ENCODE data around the gene ATM. TPM values are rescaled to one million over a fixed set of nuclear protein-coding genes. Genes with fewer than 3 reads are reported as not detected.

ATM gene
- total RNA-seq, 2 experiments from 2014 or later, result 125 to 159 TPM

GRCh38 chr11:108293229-108293628, 70.4 kb downstream of the ATM start:
- H3K4me1 ChIP-seq (ENCODE audit: insufficient read depth, low read length, poor library complexity, severe bottlenecking), result peaks cover 18% of the 10 kb centered on the region
- H4K20me1 ChIP-seq (ENCODE audit: insufficient read depth, low read length), result no peaks in the 10 kb centered on the region
- no TSS peak for BruUV-seq (replicated peaks)
- no peaks in the 10 kb centered on the region for H3K79me2 ChIP-seq (ENCODE audit: insufficient read depth, low read depth, low read length)
- POLR2A ChIA-PET, result no interaction called here
- peaks cover 94% of the 10 kb centered on the region for H3K36me3 ChIP-seq (ENCODE audit: insufficient read depth, low read length)
- H2AFZ ChIP-seq (ENCODE audit: low read length), result no peak overlapping the region
- CTCF ChIA-PET (ENCODE audit: unreplicated experiment), result no interaction called here
- intact Hi-C loops (cut with micrococcal nuclease; ENCODE audit: unreplicated experiment), result no loop called here
- no peaks in the 10 kb centered on the region for H3K9me3 ChIP-seq (ENCODE audit: low read length)
- no peak overlapping the region for H3K27ac ChIP-seq (ENCODE audit: low read depth, low read length, poor library complexity, severe bottlenecking)
- DNase-seq (ENCODE audit: low spot score), result no peak
- H3K9me2 ChIP-seq (ENCODE audit: insufficient read depth, low read length), result no peaks in the 10 kb centered on the region
- no peak for TF ChIP-seq EZH2phosphoT487 (IDR thresholded peaks at IDR 0.05; ENCODE audit: borderline replicate concordance, low read depth, low read length)
- no peak for TF ChIP-seq CTCF (conservative IDR thresholded peaks at IDR 0.05; ENCODE audit: low read length)
- H3K4me2 ChIP-seq (ENCODE audit: low read length), result no peak overlapping the region
- no peak overlapping the region for H3K4me3 ChIP-seq (ENCODE audit: low read depth, low read length, poor library complexity, severe bottlenecking)

GRCh38 chr11:108302121-108302785, 79.4 kb downstream of the ATM start:
- DNase-seq (ENCODE audit: low spot score), result no peak
- no peak overlapping the region for H3K4me3 ChIP-seq (ENCODE audit: low read depth, low read length, poor library complexity, severe bottlenecking)
- ChIA-PET POLR2A (interaction anchor here (0.5 kb wide), 2 partner anchors 35 to 510 kb away, joined by 3 to 5 read pairs; no protein-coding TSS in a partner anchor), CTCF (ENCODE audit: unreplicated experiment) (no interaction called here)
- no peak for TF ChIP-seq CTCF (conservative IDR thresholded peaks at IDR 0.05; ENCODE audit: low read length)
- no peak for TF ChIP-seq EZH2phosphoT487 (IDR thresholded peaks at IDR 0.05; ENCODE audit: borderline replicate concordance, low read depth, low read length)
- no peak overlapping the region for H3K4me2 ChIP-seq (ENCODE audit: low read length)
- H3K27ac ChIP-seq (ENCODE audit: low read depth, low read length, poor library complexity, severe bottlenecking), result no peak overlapping the region
- H2AFZ ChIP-seq (ENCODE audit: low read length), result no peak overlapping the region
- no peaks in the 10 kb centered on the region for H3K9me3 ChIP-seq (ENCODE audit: low read length)
- peaks cover 96% of the 10 kb centered on the region for H3K36me3 ChIP-seq (ENCODE audit: insufficient read depth, low read length)
- H4K20me1 ChIP-seq (ENCODE audit: insufficient read depth, low read length), result no peaks in the 10 kb centered on the region
- no peaks in the 10 kb centered on the region for H3K4me1 ChIP-seq (ENCODE audit: insufficient read depth, low read length, poor library complexity, severe bottlenecking)
- H3K79me2 ChIP-seq (ENCODE audit: insufficient read depth, low read depth, low read length), result no peaks in the 10 kb centered on the region
- no peaks in the 10 kb centered on the region for H3K9me2 ChIP-seq (ENCODE audit: insufficient read depth, low read length)
- intact Hi-C loops (cut with micrococcal nuclease; ENCODE audit: unreplicated experiment), result no loop called here
- BruUV-seq (replicated peaks), result no TSS peak

GRCh38 chr11:108307751-108308150, 84.9 kb downstream of the ATM start:
- Histone ChIP-seq H2AFZ (ENCODE audit: low read length) (no peak overlapping the region), H3K9me3 (ENCODE audit: low read length) (no peaks in the 10 kb centered on the region), H3K4me1 (ENCODE audit: insufficient read depth, low read length, poor library complexity, severe bottlenecking) (no peaks in the 10 kb centered on the region), H4K20me1 (ENCODE audit: insufficient read depth, low read length) (no peaks in the 10 kb centered on the region), H3K4me2 (ENCODE audit: low read length) (no peak overlapping the region), H3K9me2 (ENCODE audit: insufficient read depth, low read length) (no peaks in the 10 kb centered on the region), H3K27ac (ENCODE audit: low read depth, low read length, poor library complexity, severe bottlenecking) (no peak overlapping the region), H3K4me3 (ENCODE audit: low read depth, low read length, poor library complexity, severe bottlenecking) (no peak overlapping the region), H3K79me2 (ENCODE audit: insufficient read depth, low read depth, low read length) (no peaks in the 10 kb centered on the region), H3K36me3 (ENCODE audit: insufficient read depth, low read length) (peaks cover 97% of the 10 kb centered on the region)
- no peak for DNase-seq (ENCODE audit: low spot score)
- POLR2A ChIA-PET, result no interaction called here
- TF ChIP-seq EZH2phosphoT487 (IDR thresholded peaks at IDR 0.05; ENCODE audit: borderline replicate concordance, low read depth, low read length) (no peak), CTCF (conservative IDR thresholded peaks at IDR 0.05; ENCODE audit: low read length) (no peak)
- intact Hi-C loops (cut with micrococcal nuclease; ENCODE audit: unreplicated experiment), result no loop called here
- BruUV-seq (replicated peaks), result no TSS peak
- CTCF ChIA-PET (ENCODE audit: unreplicated experiment), result no interaction called here

All from OCI-LY7 (cell line).